ENCODE results near the gene HNF1B.

The HNF1B gene

GRCh38 chr17:37677021-37677420 lies 67.8 kb downstream of the HNF1B start:
- CTCF ChIA-PET, result no interaction called here
- POLR2A ChIA-PET, result no interaction called here
- DNase-seq (ENCODE audit: extremely low spot score), result no peak
- TF ChIP-seq L3MBTL2 (conservative IDR thresholded peaks at IDR 0.05) (no peak), SUZ12 (IDR thresholded peaks at IDR 0.05) (no peak), FOXK2 (IDR thresholded peaks at IDR 0.05) (no peak), HDGF (IDR thresholded peaks at IDR 0.05; ENCODE audit: borderline replicate concordance) (no peak), ARNT (IDR thresholded peaks at IDR 0.05) (no peak), ELF4 (IDR thresholded peaks at IDR 0.05) (no peak), SP1 (IDR thresholded peaks at IDR 0.05) (no peak), TARDBP (IDR thresholded peaks at IDR 0.05) (no peak), LEF1 (IDR thresholded peaks at IDR 0.05; ENCODE audit: borderline replicate concordance) (no peak), FOXM1 (IDR thresholded peaks at IDR 0.05; ENCODE audit: borderline replicate concordance) (no peak), BHLHE40 (IDR thresholded peaks at IDR 0.05; ENCODE audit: borderline replicate concordance) (no peak), FOXA1 (IDR thresholded peaks at IDR 0.05) (no peak), NFRKB (IDR thresholded peaks at IDR 0.05) (no peak), PKNOX1 (IDR thresholded peaks at IDR 0.05) (no peak), ZNF384 (IDR thresholded peaks at IDR 0.05) (no peak), CTBP1 (IDR thresholded peaks at IDR 0.05; ENCODE audit: borderline replicate concordance) (no peak)

- ChIA-PET POLR2A (no interaction called here), CTCF (no interaction called here)
- no peak for DNase-seq (ENCODE audit: extremely low spot score)
- TF ChIP-seq PKNOX1 (IDR thresholded peaks at IDR 0.05) (no peak), TARDBP (IDR thresholded peaks at IDR 0.05) (no peak), LEF1 (IDR thresholded peaks at IDR 0.05; ENCODE audit: borderline replicate concordance) (no peak), SP1 (IDR thresholded peaks at IDR 0.05) (no peak), NFRKB (IDR thresholded peaks at IDR 0.05) (no peak), SUZ12 (IDR thresholded peaks at IDR 0.05) (no peak), L3MBTL2 (conservative IDR thresholded peaks at IDR 0.05) (no peak), ELF4 (IDR thresholded peaks at IDR 0.05) (no peak), FOXM1 (IDR thresholded peaks at IDR 0.05; ENCODE audit: borderline replicate concordance) (no peak), ARNT (IDR thresholded peaks at IDR 0.05) (no peak), CTBP1 (IDR thresholded peaks at IDR 0.05; ENCODE audit: borderline replicate concordance) (no peak), FOXA1 (IDR thresholded peaks at IDR 0.05) (no peak), BHLHE40 (IDR thresholded peaks at IDR 0.05; ENCODE audit: borderline replicate concordance) (no peak)
These were observed 68.5 kb downstream of the HNF1B start for GRCh38 chr17:37676115-37676925.

- DNase-seq (ENCODE audit: extremely low spot score), result no peak
- TF ChIP-seq L3MBTL2 (conservative IDR thresholded peaks at IDR 0.05) (no peak), SP1 (IDR thresholded peaks at IDR 0.05) (no peak), ARNT (IDR thresholded peaks at IDR 0.05) (no peak), BHLHE40 (IDR thresholded peaks at IDR 0.05; ENCODE audit: borderline replicate concordance) (no peak), FOXM1 (IDR thresholded peaks at IDR 0.05; ENCODE audit: borderline replicate concordance) (no peak), CTBP1 (IDR thresholded peaks at IDR 0.05; ENCODE audit: borderline replicate concordance) (no peak), TARDBP (IDR thresholded peaks at IDR 0.05) (no peak), ZNF384 (IDR thresholded peaks at IDR 0.05) (no peak), HDGF (IDR thresholded peaks at IDR 0.05; ENCODE audit: borderline replicate concordance) (no peak), FOXK2 (IDR thresholded peaks at IDR 0.05) (no peak)
- ChIA-PET POLR2A (no interaction called here), CTCF (no interaction called here)
These were observed 70.3 kb downstream of the HNF1B start for GRCh38 chr17:37674511-37674910.

- CTCF ChIA-PET, result no interaction called here
- TF ChIP-seq FOXK2 (IDR thresholded peaks at IDR 0.05), result no peak
- TF ChIP-seq FOXM1 (IDR thresholded peaks at IDR 0.05; ENCODE audit: borderline replicate concordance), result no peak
- no peak for TF ChIP-seq HDGF (IDR thresholded peaks at IDR 0.05; ENCODE audit: borderline replicate concordance)
- TF ChIP-seq BHLHE40 (IDR thresholded peaks at IDR 0.05; ENCODE audit: borderline replicate concordance), result no peak
- no peak for TF ChIP-seq PKNOX1 (IDR thresholded peaks at IDR 0.05)
- TF ChIP-seq L3MBTL2 (conservative IDR thresholded peaks at IDR 0.05), result no peak
- no peak for TF ChIP-seq SP1 (IDR thresholded peaks at IDR 0.05)
- TF ChIP-seq ARNT (IDR thresholded peaks at IDR 0.05), result no peak
- TF ChIP-seq LEF1 (IDR thresholded peaks at IDR 0.05; ENCODE audit: borderline replicate concordance), result no peak
- no peak for TF ChIP-seq ZNF384 (IDR thresholded peaks at IDR 0.05)
- TF ChIP-seq FOXA1 (IDR thresholded peaks at IDR 0.05), result no peak
- TF ChIP-seq ELF4 (IDR thresholded peaks at IDR 0.05), result no peak
- no peak for TF ChIP-seq NFRKB (IDR thresholded peaks at IDR 0.05)
- no peak for TF ChIP-seq SUZ12 (IDR thresholded peaks at IDR 0.05)
- no peak for TF ChIP-seq TARDBP (IDR thresholded peaks at IDR 0.05)
- TF ChIP-seq CTBP1 (IDR thresholded peaks at IDR 0.05; ENCODE audit: borderline replicate concordance), result no peak
- POLR2A ChIA-PET, result no interaction called here
- no peak for DNase-seq (ENCODE audit: extremely low spot score)
These were observed 71.5 kb downstream of the HNF1B start for GRCh38 chr17:37673386-37673785.

GRCh38 chr17:37672548-37673078 lies 72.2 kb downstream of the HNF1B start:
- no peak for TF ChIP-seq ELF4 (IDR thresholded peaks at IDR 0.05)
- TF ChIP-seq NFRKB (IDR thresholded peaks at IDR 0.05), result no peak
- no peak for TF ChIP-seq ARNT (IDR thresholded peaks at IDR 0.05)
- TF ChIP-seq BHLHE40 (IDR thresholded peaks at IDR 0.05; ENCODE audit: borderline replicate concordance), result no peak
- no peak for TF ChIP-seq CTBP1 (IDR thresholded peaks at IDR 0.05; ENCODE audit: borderline replicate concordance)
- no peak for TF ChIP-seq L3MBTL2 (conservative IDR thresholded peaks at IDR 0.05)
- TF ChIP-seq LEF1 (IDR thresholded peaks at IDR 0.05; ENCODE audit: borderline replicate concordance), result no peak
- no peak for TF ChIP-seq SUZ12 (IDR thresholded peaks at IDR 0.05)
- POLR2A ChIA-PET, result no interaction called here
- no peak for DNase-seq (ENCODE audit: extremely low spot score)
- CTCF ChIA-PET, result interaction anchor here (0.6 to 0.9 kb wide), 3 partner anchors 23 to 591 kb away, joined by 3 to 4 read pairs (median 3); no protein-coding TSS in a partner anchor

All from HEK293T (cell line).